Liver (tissue), 3 donors: ENCODE results near the gene ARL3.

Source experiments
- CTCF ChIP-seq: fragments of 150-350 bp; IDR thresholded peaks from 2 replicates; pipeline ENCODE4 v1.5.1; 2017; ENCODE audit warnings: improper control_type of control experiment, low read depth, low read length; ENCODE audit not compliant: missing input control
- EGR1 ChIP-seq, 2 donors: IDR thresholded peaks; 2 replicates each; pipeline ENCODE4 v1.6.1; 2016 to 2018; ENCODE audit warnings: antibody characterized with exemption in 2 of 2, low read depth in 2 of 2
- HNF4A ChIP-seq, 2 donors: conservative IDR thresholded peaks; 2 replicates each; pipeline ENCODE4 v1.6.1; 2016; ENCODE audit warnings: antibody characterized with exemption in 2 of 2, mild to moderate bottlenecking in 2 of 2
- RAD21 ChIP-seq, 2 donors: IDR thresholded peaks; 2 replicates each; pipeline ENCODE4 v1.6.1; 2016; ENCODE audit warnings: antibody characterized with exemption in 2 of 2, mild to moderate bottlenecking in 2 of 2
- REST ChIP-seq: IDR thresholded peaks from 2 replicates; pipeline ENCODE4 v1.6.1; 2016; ENCODE audit warnings: antibody characterized with exemption, mild to moderate bottlenecking
- SP1 ChIP-seq: IDR thresholded peaks from 2 replicates; pipeline ENCODE4 v1.6.1; 2018; ENCODE audit warnings: antibody characterized with exemption, mild to moderate bottlenecking
- TAF1 ChIP-seq: conservative IDR thresholded peaks from 2 replicates; pipeline ENCODE4 v1.6.1; 2016; ENCODE audit warnings: antibody characterized with exemption, mild to moderate bottlenecking
- YY1 ChIP-seq: IDR thresholded peaks from 2 replicates; pipeline ENCODE4 v1.6.1; 2016; ENCODE audit warnings: antibody characterized with exemption, mild to moderate bottlenecking
- donor health status: healthy.
- donor health status: healthy.

- TF ChIP-seq CTCF (no peak), REST (no peak), RAD21 (IDR thresholded peaks at IDR 0.05) (no peak), SP1 (no peak), YY1 (no peak), HNF4A (conservative IDR thresholded peaks at IDR 0.05) (no peak), EGR1 (IDR thresholded peaks at IDR 0.05; ENCODE audit: low read depth in 2 of 2) (no peak), TAF1 (no peak)
Measured at GRCh38 chr10:102683736-102684135, 30.5 kb downstream of the ARL3 start.
